Measurements from ENCODE around the gene SLC7A4.

The SLC7A4 gene

GRCh38 chr22:21018314-21018713 is 14.0 kb downstream of the SLC7A4 start:
- TF ChIP-seq EZH2phosphoT487 (IDR thresholded peaks at IDR 0.05; ENCODE audit: low read depth) (no peak), CTCF (IDR thresholded peaks at IDR 0.05; ENCODE audit: low read depth, low read length) (no peak)
- Histone ChIP-seq H2AFZ (ENCODE audit: low read depth, low read length) (no peak overlapping the region), H3K36me3 (replicated peaks; ENCODE audit: low read depth, low read length) (no peaks in the 10 kb centered on the region), H3K4me2 (ENCODE audit: low read length) (no peak overlapping the region), H3K27me3 (ENCODE audit: low read depth, low read length) (no peaks in the 10 kb centered on the region), H3K4me3 (ENCODE audit: low read length) (no peak overlapping the region), H3K9ac (ENCODE audit: low read length) (no peak overlapping the region), H3K9me3 (ENCODE audit: insufficient read depth, low read length) (no peaks in the 10 kb centered on the region), H3K27ac (ENCODE audit: low read length) (no peak overlapping the region), H3K4me1 (ENCODE audit: low read length) (no peaks in the 10 kb centered on the region), H3K79me2 (ENCODE audit: low read length) (no peaks in the 10 kb centered on the region), H4K20me1 (ENCODE audit: insufficient read depth, low read length) (no peaks in the 10 kb centered on the region)

- Histone ChIP-seq H3K4me2 (ENCODE audit: low read length) (no peak overlapping the region), H3K36me3 (replicated peaks; ENCODE audit: low read depth, low read length) (no peaks in the 10 kb centered on the region), H3K9ac (ENCODE audit: low read length) (no peak overlapping the region), H3K79me2 (ENCODE audit: low read length) (no peaks in the 10 kb centered on the region), H3K4me1 (ENCODE audit: low read length) (no peaks in the 10 kb centered on the region), H4K20me1 (ENCODE audit: insufficient read depth, low read length) (no peaks in the 10 kb centered on the region), H2AFZ (ENCODE audit: low read depth, low read length) (no peak overlapping the region), H3K9me3 (ENCODE audit: insufficient read depth, low read length) (no peaks in the 10 kb centered on the region), H3K4me3 (ENCODE audit: low read length) (no peak overlapping the region), H3K27ac (ENCODE audit: low read length) (no peak overlapping the region), H3K27me3 (ENCODE audit: low read depth, low read length) (no peaks in the 10 kb centered on the region)
- no peak for TF ChIP-seq EZH2phosphoT487 (IDR thresholded peaks at IDR 0.05; ENCODE audit: low read depth)
- TF ChIP-seq CTCF (IDR thresholded peaks at IDR 0.05; ENCODE audit: low read depth, low read length): no peak
These were observed 15.5 kb downstream of the SLC7A4 start for GRCh38 chr22:21016644-21017420.

GRCh38 chr22:21015466-21016006 is 16.8 kb downstream of the SLC7A4 start:
- no peak overlapping the region for H3K4me3 ChIP-seq (ENCODE audit: low read length)
- H4K20me1 ChIP-seq (ENCODE audit: insufficient read depth, low read length): no peaks in the 10 kb centered on the region
- H2AFZ ChIP-seq (ENCODE audit: low read depth, low read length): no peak overlapping the region
- no peak overlapping the region for H3K4me2 ChIP-seq (ENCODE audit: low read length)
- H3K79me2 ChIP-seq (ENCODE audit: low read length): no peaks in the 10 kb centered on the region
- no peak for TF ChIP-seq EZH2phosphoT487 (IDR thresholded peaks at IDR 0.05; ENCODE audit: low read depth)
- TF ChIP-seq CTCF (IDR thresholded peaks at IDR 0.05; ENCODE audit: low read depth, low read length): no peak
- H3K36me3 ChIP-seq (replicated peaks; ENCODE audit: low read depth, low read length): no peaks in the 10 kb centered on the region
- no peaks in the 10 kb centered on the region for H3K4me1 ChIP-seq (ENCODE audit: low read length)
- no peaks in the 10 kb centered on the region for H3K27me3 ChIP-seq (ENCODE audit: low read depth, low read length)
- no peaks in the 10 kb centered on the region for H3K9me3 ChIP-seq (ENCODE audit: insufficient read depth, low read length)
- H3K27ac ChIP-seq (ENCODE audit: low read length): no peak overlapping the region
- no peak overlapping the region for H3K9ac ChIP-seq (ENCODE audit: low read length)

GRCh38 chr22:21014726-21015465 is 17.5 kb downstream of the SLC7A4 start, which contains the start of gene P2RX6:
Gene P2RX6 (plus strand): TSS chr22:21015165. CDS start chr22:21015175, 10 bp downstream.
- H3K4me1 ChIP-seq (ENCODE audit: low read length): no peaks in the 10 kb centered on the region
- H3K9me3 ChIP-seq (ENCODE audit: insufficient read depth, low read length): no peaks in the 10 kb centered on the region
- H3K27ac ChIP-seq (ENCODE audit: low read length): no peak within 1 kb of the TSS
- no peaks in the 10 kb centered on the region for H3K79me2 ChIP-seq (ENCODE audit: low read length)
- no peak within 1 kb of the TSS for H3K9ac ChIP-seq (ENCODE audit: low read length)
- H4K20me1 ChIP-seq (ENCODE audit: insufficient read depth, low read length): 0 out of 2 replicates have a peak, but pooled peaks cover 3% of the 10 kb centered on the region
- no peaks in the 10 kb centered on the region for H3K36me3 ChIP-seq (replicated peaks; ENCODE audit: low read depth, low read length)
- TF ChIP-seq EZH2phosphoT487 (IDR thresholded peaks at IDR 0.05; ENCODE audit: low read depth): no peak
- no peak for TF ChIP-seq CTCF (IDR thresholded peaks at IDR 0.05; ENCODE audit: low read depth, low read length)
- no peaks in the 10 kb centered on the region for H3K27me3 ChIP-seq (ENCODE audit: low read depth, low read length)
- no peak within 1 kb of the TSS for H3K4me3 ChIP-seq (ENCODE audit: low read length)
- no peak within 1 kb of the TSS for H3K4me2 ChIP-seq (ENCODE audit: low read length)
- no peak within 1 kb of the TSS for H2AFZ ChIP-seq (ENCODE audit: low read depth, low read length)
